Tibial artery (tissue), 4 donors: ENCODE measurements around the gene POGLUT2.

ENCODE experiments used
- DNase-seq, 2 donors: peaks; one replicate each; pipeline ENCODE4 v3.0.0-alpha.2; 2019
- H3K27ac ChIP-seq, 2 donors: fragments of 200-600 bp; sonication (generic) in 1 of 2; 1 replicate in 1 of 2; 2 replicates in 1 of 2; pipeline ENCODE4 v1.5.1; 2018 to 2019; ENCODE audit warnings: mild to moderate bottlenecking in 1 of 2
- H3K27me3 ChIP-seq, 2 donors: fragments of 200-600 bp; sonication (generic) in 1 of 2; one replicate each; pipeline versions ENCODE4 v1.5.1 to v1.6.0; 2016 to 2019
- H3K36me3 ChIP-seq, 3 donors: fragments of 200-600 bp; sonication (generic) in 2 of 3; one replicate each; pipeline ENCODE4 v1.5.1; 2016 to 2019; ENCODE audit warnings: mild to moderate bottlenecking in 2 of 3
- H3K4me1 ChIP-seq, 4 donors: fragments of 200-600 bp; sonication (generic) in 2 of 4; 1 replicate in 3 of 4; 2 replicates in 1 of 4; pipeline ENCODE4 v1.5.1; 2016 to 2019
- H3K4me3 ChIP-seq, 2 donors: fragments of 200-600 bp; sonication (generic) in 1 of 2; 1 replicate in 1 of 2; 2 replicates in 1 of 2; pipeline ENCODE4 v1.5.1; 2018 to 2019; ENCODE audit warnings: mild to moderate bottlenecking in 2 of 2
- H3K9me3 ChIP-seq, 3 donors: fragments of 200-600 bp; sonication (generic) in 1 of 3; one replicate each; pipeline ENCODE4 v1.5.1; 2016 to 2019
- CTCF ChIP-seq, 2 experiments: fragments of 200-600 bp in 1 of 2; fragments of 450-650 bp in 1 of 2; IDR thresholded peaks; one replicate each; pipeline ENCODE4 v1.5.1; 2017 to 2019; ENCODE audit warnings: antibody characterized with exemption in 2 of 2, mild to moderate bottlenecking in 1 of 2, moderate library complexity in 1 of 2
- intact Hi-C: fragments of 100-400 bp; cut with DNase I; formaldehyde crosslinking; loops from one replicate; pipeline ENCODE4 v1.15.0; 2023; ENCODE audit warnings: low total_unique reads

The POGLUT2 gene

GRCh38 chr13:102776271-102776670 is 22.5 kb downstream of the POGLUT2 start:
- Histone ChIP-seq H3K27me3 (no peaks in the 10 kb centered on the region), H3K4me3 (no peak overlapping the region), H3K27ac (no peak overlapping the region), H3K4me1 (peaks cover 0 to 11% (median 4%) of the 10 kb centered on the region in 4 donors), H3K36me3 (no peaks in the 10 kb centered on the region), H3K9me3 (no peaks in the 10 kb centered on the region)
- TF ChIP-seq CTCF (IDR thresholded peaks at IDR 0.05): no peak
- DNase-seq: no peak
- intact Hi-C loops: no loop called here

GRCh38 chr13:102774591-102775520 is 23.9 kb downstream of the POGLUT2 start:
- H3K4me3 ChIP-seq: no peak overlapping the region

GRCh38 chr13:102774214-102774568 is 24.6 kb downstream of the POGLUT2 start:
- H3K27ac ChIP-seq: peak overlapping the region; percentile 82 to 90
- H3K4me1 ChIP-seq: peaks cover 0 to 11% (median 4%) of the 10 kb centered on the region in 4 donors
- no peaks in the 10 kb centered on the region for H3K27me3 ChIP-seq
- no peaks in the 10 kb centered on the region for H3K9me3 ChIP-seq
- peak overlapping the region; percentile 74 to 79 for H3K4me3 ChIP-seq
- DNase-seq: no peak
- intact Hi-C loops: no loop called here
- H3K36me3 ChIP-seq: no peaks in the 10 kb centered on the region
- TF ChIP-seq CTCF (IDR thresholded peaks at IDR 0.05): no peak

More at GRCh38 chr13:102774591-102775520, 23.9 kb downstream of the POGLUT2 start:
- intact Hi-C loops: no loop called here
- Histone ChIP-seq H3K27me3 (no peaks in the 10 kb centered on the region), H3K36me3 (no peaks in the 10 kb centered on the region), H3K4me1 (peaks cover 0 to 11% (median 4%) of the 10 kb centered on the region in 4 donors), H3K9me3 (no peaks in the 10 kb centered on the region), H3K27ac (no peak overlapping the region)
- DNase-seq: no peak
- no peak for TF ChIP-seq CTCF (IDR thresholded peaks at IDR 0.05)

- H3K36me3 ChIP-seq: no peaks in the 10 kb centered on the region
- intact Hi-C loops: no loop called here
- TF ChIP-seq CTCF (IDR thresholded peaks at IDR 0.05): peak in 1 of 2 experiments; percentile 17
- peaks cover 0 to 11% (median 4%) of the 10 kb centered on the region in 4 donors for H3K4me1 ChIP-seq
- peak within 1 kb of the TSS; percentile 74 to 79 for H3K4me3 ChIP-seq
- DNase-seq: peak; percentile 68 to 91
- no peaks in the 10 kb centered on the region for H3K9me3 ChIP-seq
- peak within 1 kb of the TSS; percentile 82 to 90 for H3K27ac ChIP-seq
- no peaks in the 10 kb centered on the region for H3K27me3 ChIP-seq
These were observed 25.1 kb downstream of the POGLUT2 start, which contains the start of gene TEX30 for GRCh38 chr13:102773441-102774213. Gene TEX30 (minus strand): TSS chr13:102773786. CDS start chr13:102770026, 3,760 bp downstream.

GRCh38 chr13:102772042-102772425 is 26.7 kb downstream of the POGLUT2 start:
- H3K27ac ChIP-seq: no peak overlapping the region
- H3K9me3 ChIP-seq: no peaks in the 10 kb centered on the region
- intact Hi-C loops: no loop called here
- no peak for DNase-seq
- no peaks in the 10 kb centered on the region for H3K27me3 ChIP-seq
- no peak for TF ChIP-seq CTCF (IDR thresholded peaks at IDR 0.05)
- peak overlapping the region in 1 of 2 donors; percentile 79 for H3K4me3 ChIP-seq
- peaks cover 0 to 11% (median 4%) of the 10 kb centered on the region in 4 donors for H3K4me1 ChIP-seq
- peaks cover 0 to 6% (median 0%) of the 10 kb centered on the region in 3 donors for H3K36me3 ChIP-seq
